ENCODE measurements around the gene KIF3A.

The KIF3A gene

GRCh38 chr5:132774896-132775295 is 37.5 kb upstream of the KIF3A start:
- TF ChIP-seq CTCF (IDR thresholded peaks at IDR 0.05; ENCODE audit: low read depth, low read length), result no peak
- no peak for DNase-seq (ENCODE audit: extremely low read depth, low read depth)

GRCh38 chr5:132774406-132774805 is 37.1 kb upstream of the KIF3A start:
- no peak for TF ChIP-seq CTCF (IDR thresholded peaks at IDR 0.05; ENCODE audit: low read depth, low read length)
- no peak for DNase-seq (ENCODE audit: extremely low read depth, low read depth)

- no peak for DNase-seq (ENCODE audit: extremely low read depth, low read depth)
- TF ChIP-seq CTCF (IDR thresholded peaks at IDR 0.05; ENCODE audit: low read depth, low read length), result no peak
Measured at GRCh38 chr5:132773601-132774355, 36.4 kb upstream of the KIF3A start.

- no peak for DNase-seq (ENCODE audit: extremely low read depth, low read depth)
- TF ChIP-seq CTCF (IDR thresholded peaks at IDR 0.05; ENCODE audit: low read depth, low read length), result no peak
Measured at GRCh38 chr5:132773114-132773513, 35.8 kb upstream of the KIF3A start.

GRCh38 chr5:132772291-132773070 is 35.1 kb upstream of the KIF3A start:
- no peak for DNase-seq (ENCODE audit: extremely low read depth, low read depth)
- no peak for TF ChIP-seq CTCF (IDR thresholded peaks at IDR 0.05; ENCODE audit: low read depth, low read length)

GRCh38 chr5:132771503-132771998 is 34.2 kb upstream of the KIF3A start:
- TF ChIP-seq CTCF (IDR thresholded peaks at IDR 0.05; ENCODE audit: low read depth, low read length), result no peak
- peak; percentile 35 for DNase-seq (ENCODE audit: extremely low read depth, low read depth)

Data from AG09319 (cell line).